HEK293 (cell line): ENCODE measurements around the gene JTB.

Experiments
- CTCF ChIP-seq: fragments of 450-650 bp; formaldehyde crosslinking; IDR thresholded peaks from 2 replicates; pipeline ENCODE4 v1.5.1; 2016; ENCODE audit warnings: missing biosample characterization, missing genetic modification characterization
- INSM2 ChIP-seq: fragments of 450-650 bp; formaldehyde crosslinking; IDR thresholded peaks from 2 replicates; pipeline ENCODE4 v1.5.1; 2016; ENCODE audit warnings: missing biosample characterization, missing genetic modification characterization
- ZNF10 ChIP-seq: fragments of 450-650 bp; formaldehyde crosslinking; IDR thresholded peaks from 2 replicates; pipeline ENCODE4 v1.5.1; 2017; ENCODE audit warnings: missing biosample characterization, missing genetic modification characterization
- ZNF223 ChIP-seq: fragments of 450-650 bp; formaldehyde crosslinking; IDR thresholded peaks from 2 replicates; pipeline ENCODE4 v1.5.1; 2016; ENCODE audit warnings: missing biosample characterization, missing genetic modification characterization
- ZNF366 ChIP-seq: fragments of 450-650 bp; formaldehyde crosslinking; conservative IDR thresholded peaks from 2 replicates; pipeline ENCODE4 v1.5.1; 2016; ENCODE audit warnings: missing biosample characterization, missing genetic modification characterization
- ZNF645 ChIP-seq: fragments of 450-650 bp; formaldehyde crosslinking; IDR thresholded peaks from 2 replicates; pipeline ENCODE4; 2016; ENCODE audit warnings: missing biosample characterization, missing genetic modification characterization
- ZNF830 ChIP-seq: fragments of 450-650 bp; IDR thresholded peaks from 2 replicates; pipeline ENCODE4 v1.5.0; 2018; ENCODE audit warnings: missing biosample characterization, missing genetic modification characterization, low read depth, mild to moderate bottlenecking, moderate library complexity
- ZSCAN18 ChIP-seq: fragments of 450-650 bp; formaldehyde crosslinking; IDR thresholded peaks from 2 replicates; pipeline ENCODE4 v1.5.1; 2016; ENCODE audit warnings: missing biosample characterization, missing genetic modification characterization

GRCh38 chr1:153944827-153945117 is 32.7 kb downstream of the JTB start:
- TF ChIP-seq CTCF (tag by site-specific recombination) = no peak
- no peak for TF ChIP-seq ZNF366 (tag by site-specific recombination)
- no peak for TF ChIP-seq ZNF10 (tag by site-specific recombination)
- no peak for TF ChIP-seq ZNF645 (tag by site-specific recombination)
- TF ChIP-seq ZNF223 = no peak
- no peak for TF ChIP-seq INSM2 (tag by site-specific recombination)
- no peak for TF ChIP-seq ZNF830
- no peak for TF ChIP-seq ZSCAN18 (tag by site-specific recombination)
